GM20000 (cell line): Measurements from ENCODE around the gene DCAKD.

Experiments used
- DNase-seq: peaks from one replicate; pipeline ENCODE4 v3.0.0; 2012; ENCODE audit warnings: low spot score
- CTCF ChIP-seq: IDR thresholded peaks from 2 replicates; pipeline ENCODE4 v1.5.1; 2012; ENCODE audit warnings: mild to moderate bottlenecking, control low read depth; ENCODE audit errors: extremely low read depth, missing control alignments

The DCAKD gene

DNA sequence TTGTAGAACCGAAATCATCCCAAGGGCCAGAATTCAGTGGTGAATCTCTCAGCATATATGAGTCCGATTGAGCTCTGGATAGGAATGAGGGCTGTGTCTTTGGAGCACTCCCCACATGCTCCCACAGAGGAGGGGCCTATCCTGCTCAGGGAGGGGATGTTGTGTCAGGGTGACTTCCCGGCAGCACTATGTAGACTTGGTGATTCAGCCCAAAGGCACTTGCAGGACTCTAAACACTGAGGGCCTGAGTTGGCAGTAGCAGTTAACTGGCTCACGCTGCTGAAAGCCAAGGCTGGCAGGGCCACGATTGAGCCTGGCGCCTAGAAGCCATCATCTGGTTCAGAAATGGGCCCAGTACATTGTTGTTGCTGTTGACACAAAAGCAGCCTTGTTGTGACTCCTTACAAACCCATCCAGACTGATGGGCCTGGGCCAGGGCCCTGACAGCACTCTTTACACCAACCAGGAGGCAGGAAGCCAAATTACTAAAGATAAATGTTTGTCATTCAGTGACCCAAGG lies 41.5 kb upstream of the DCAKD start:
- DNase-seq: no peak
- TF ChIP-seq CTCF: no peak

DNA sequence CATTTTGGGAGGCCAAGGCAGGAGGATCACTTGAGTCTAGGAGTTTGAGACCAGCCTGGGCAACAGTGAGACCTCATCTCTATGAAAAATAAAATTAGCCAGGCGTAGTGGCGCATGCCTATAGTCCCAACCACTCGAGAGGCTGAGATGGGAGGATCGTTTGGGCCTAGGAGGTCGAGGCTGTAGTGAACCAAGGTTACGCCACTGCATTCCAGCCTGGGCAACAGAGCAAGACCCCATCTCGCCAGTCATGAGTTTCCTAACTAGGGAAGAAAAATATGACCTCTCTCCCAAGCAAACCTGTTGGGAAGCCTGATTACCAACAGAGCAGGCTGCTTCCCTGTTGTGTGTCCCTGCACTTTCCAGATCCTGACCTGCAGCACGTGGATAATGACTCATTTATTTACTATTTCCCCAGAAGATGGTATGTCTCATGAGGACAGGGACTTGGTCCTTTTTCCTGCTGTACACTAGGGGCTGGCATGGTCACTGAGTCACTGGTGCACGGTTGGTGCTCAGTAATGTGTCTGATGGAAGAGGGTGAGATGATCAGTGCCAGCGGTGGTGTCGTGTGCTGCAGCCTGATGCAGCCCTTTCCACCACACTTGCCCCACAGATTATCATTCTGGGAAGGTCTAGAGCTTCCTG lies 40.5 kb upstream of the DCAKD start:
- DNase-seq: no peak
- no peak for TF ChIP-seq CTCF

GRCh38 chr17:45090711-45091110 lies 39.3 kb upstream of the DCAKD start:
- no peak for TF ChIP-seq CTCF
- no peak for DNase-seq

- TF ChIP-seq CTCF: no peak
- DNase-seq: no peak
Measured at GRCh38 chr17:45088741-45089140, 37.3 kb upstream of the DCAKD start.

DNA sequence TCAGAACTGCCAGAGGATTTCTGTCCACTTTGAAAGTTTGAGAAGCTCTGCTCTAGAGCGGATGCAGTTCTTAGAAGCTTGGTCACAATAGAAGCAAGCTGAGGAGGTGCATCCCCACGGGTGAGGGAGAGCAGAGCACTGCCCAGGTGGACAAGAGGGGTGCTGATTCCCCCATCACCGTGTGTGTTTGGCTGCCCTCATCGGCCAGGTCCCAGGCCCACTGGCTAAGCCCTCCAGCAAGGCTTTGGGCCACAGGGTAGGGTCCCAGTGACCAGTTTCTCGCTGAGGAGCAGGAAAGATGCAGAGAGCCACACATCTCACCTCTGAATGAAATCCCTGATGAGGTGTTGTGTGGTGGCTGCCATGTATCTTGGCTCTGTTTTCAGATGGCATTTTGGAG lies 36.5 kb upstream of the DCAKD start:
- no peak for TF ChIP-seq CTCF
- no peak for DNase-seq

- TF ChIP-seq CTCF: no peak
- DNase-seq: no peak
Measured at GRCh38 chr17:45087504-45087975, 36.1 kb upstream of the DCAKD start.

DNA sequence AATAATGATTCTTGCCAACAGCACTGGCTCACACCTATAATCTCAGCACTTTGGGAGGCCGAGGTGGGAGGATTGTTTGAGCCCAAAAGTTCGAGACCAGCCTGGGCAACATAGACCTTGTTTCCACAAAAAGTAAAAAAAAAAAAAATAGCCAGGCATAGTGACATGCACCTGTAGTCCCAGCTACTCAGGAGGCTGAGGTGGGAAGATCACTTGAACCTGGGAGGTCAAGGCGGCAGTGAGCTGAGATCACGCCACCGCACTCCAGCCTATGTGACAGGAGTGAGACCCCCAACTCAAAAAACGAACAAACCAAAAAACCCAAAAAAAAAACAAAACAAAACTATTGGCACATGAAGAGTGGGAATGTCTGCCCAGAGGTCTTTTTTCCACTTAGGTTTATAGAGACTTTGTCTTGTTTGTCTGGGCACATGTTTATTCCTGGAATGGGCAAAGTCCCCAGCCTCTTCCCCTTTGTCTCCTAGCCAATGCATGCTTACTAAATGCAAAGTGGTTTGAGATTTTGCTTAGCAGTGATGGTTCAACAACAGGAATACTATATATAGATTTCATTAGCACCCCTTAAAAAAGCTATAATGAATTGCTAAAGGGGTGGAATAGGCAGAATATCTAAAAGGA lies 35.6 kb upstream of the DCAKD start:
- no peak for DNase-seq
- no peak for TF ChIP-seq CTCF
